ENCODE results near the gene MYB. TPM values are rescaled to one million over a fixed set of nuclear protein-coding genes. Genes with fewer than 3 reads are reported as not detected.

The MYB gene
- total RNA-seq, 2 donors from 2014 or later: 89.6 to 91.4 TPM

DNA sequence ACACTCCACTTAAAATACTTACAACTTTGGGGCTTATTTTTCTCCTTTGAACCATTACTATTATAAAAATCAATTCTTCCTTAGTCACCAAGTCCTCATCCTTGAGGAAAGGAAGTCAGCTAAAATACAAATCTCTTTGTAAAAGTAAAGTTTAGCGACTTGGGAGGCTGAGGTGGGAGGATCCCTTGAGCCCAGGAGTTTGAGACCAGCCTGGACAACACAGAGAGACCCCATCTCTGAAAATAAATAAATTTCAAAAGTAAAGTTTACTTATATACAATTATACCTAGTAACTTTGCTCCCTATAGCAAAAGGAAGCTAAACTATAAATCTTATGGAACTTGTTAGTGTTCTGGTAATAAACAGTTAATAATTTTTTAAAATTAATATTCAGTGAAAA lies 40.4 kb downstream of the MYB start:
- Mint-ChIP-seq H3K36me3 (ENCODE audit: insufficient read depth in 2 of 2) (peaks cover 14 to 27% of the 10 kb centered on the region in 2 donors), H3K4me3 (no peak overlapping the region), H3K4me1 (ENCODE audit: low read depth) (peaks cover 21% of the 10 kb centered on the region), H3K27ac (no peak overlapping the region), H3K9me3 (no peaks in the 10 kb centered on the region), H3K27me3 (ENCODE audit: low read depth) (no peaks in the 10 kb centered on the region)
- no peak for ATAC-seq (replicated peaks in 1 of 2)
- DNase-seq: no peak

DNA sequence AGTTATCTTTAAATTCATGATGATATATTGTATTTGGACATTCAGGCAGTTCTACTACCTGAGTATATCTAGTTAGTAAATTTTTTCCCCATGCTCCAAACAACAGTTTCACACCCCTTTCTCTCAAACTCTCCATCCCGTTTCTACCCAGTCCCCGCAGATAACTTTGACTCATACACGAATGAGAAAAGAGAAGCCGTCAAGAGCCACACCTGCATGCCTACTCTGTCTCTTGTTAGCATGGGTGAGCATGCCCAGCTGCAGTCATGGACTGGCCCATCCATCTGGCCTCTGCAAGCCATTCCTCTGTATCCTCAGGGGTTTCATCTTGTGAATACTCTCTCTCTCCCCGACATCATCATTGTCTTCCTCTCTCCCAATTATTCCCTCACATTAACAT lies 41.5 kb downstream of the MYB start:
- no peak overlapping the region for H3K4me3 Mint-ChIP-seq
- H3K9me3 Mint-ChIP-seq: peaks cover 0 to 1% of the 10 kb centered on the region in 2 donors
- peaks cover 11 to 18% of the 10 kb centered on the region in 2 donors for H3K36me3 Mint-ChIP-seq (ENCODE audit: insufficient read depth in 2 of 2)
- peak in 1 of 2 donors; percentile 24 for ATAC-seq (replicated peaks in 1 of 2)
- peaks cover 26% of the 10 kb centered on the region for H3K4me1 Mint-ChIP-seq (ENCODE audit: low read depth)
- DNase-seq: no peak
- no peak overlapping the region for H3K27ac Mint-ChIP-seq
- H3K27me3 Mint-ChIP-seq (ENCODE audit: low read depth): no peaks in the 10 kb centered on the region

DNA sequence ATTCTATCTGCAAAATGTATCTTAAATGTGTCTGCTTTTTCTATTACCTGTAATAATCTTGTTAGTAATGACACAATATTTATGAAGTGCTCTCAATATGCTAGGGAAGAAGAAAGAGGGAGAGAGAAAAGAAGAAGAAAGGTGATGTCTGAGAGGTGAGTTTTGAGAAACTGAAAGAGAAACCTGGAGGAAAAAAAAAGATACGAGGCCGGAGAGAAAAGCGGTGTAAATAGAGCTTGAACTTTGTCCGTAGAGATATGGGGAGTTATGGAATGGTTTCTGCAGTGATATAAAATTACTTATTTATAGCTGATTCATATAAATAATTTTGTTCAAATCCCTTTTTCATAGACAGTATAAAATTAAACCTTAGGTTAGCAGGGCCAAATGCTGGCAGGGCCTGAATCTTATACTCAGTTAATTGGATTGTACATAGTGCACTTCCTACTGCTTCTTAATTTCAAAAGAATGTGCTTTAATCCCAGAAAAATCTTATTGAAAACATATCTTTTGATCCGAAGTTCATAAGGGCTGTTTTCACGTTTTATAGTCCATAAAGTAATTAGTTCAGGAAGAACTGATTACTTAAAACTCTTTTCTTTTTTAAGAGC lies 43.0 kb downstream of the MYB start:
- Mint-ChIP-seq H3K4me1 (ENCODE audit: low read depth) (peaks cover 33% of the 10 kb centered on the region), H3K4me3 (peak overlapping the region; percentile 66 to 85), H3K36me3 (ENCODE audit: insufficient read depth in 2 of 2) (peaks cover 4 to 10% of the 10 kb centered on the region in 2 donors), H3K9me3 (peaks cover 0 to 1% of the 10 kb centered on the region in 2 donors), H3K27ac (peak overlapping the region; percentile 78), H3K27me3 (ENCODE audit: low read depth) (no peaks in the 10 kb centered on the region)
- DNase-seq (no peak), ATAC-seq (replicated peaks in 1 of 2) (no peak)

DNA sequence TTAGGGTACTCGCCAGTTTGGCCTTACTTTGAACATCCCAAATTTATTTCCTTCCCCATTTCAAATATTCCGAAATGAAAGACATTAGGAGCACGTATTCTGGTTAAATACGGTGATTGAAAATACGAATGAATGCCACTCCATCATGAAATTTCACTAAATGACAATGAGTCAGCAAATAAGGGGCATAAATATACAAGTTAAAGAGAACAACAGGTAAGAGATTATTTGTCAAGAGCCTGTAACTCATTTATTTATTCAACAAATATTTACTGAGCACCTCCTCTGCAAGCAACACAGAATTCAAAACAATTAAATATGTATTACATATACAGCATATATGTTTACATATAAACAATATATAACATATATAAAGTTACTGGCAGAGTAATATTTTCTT lies 44.8 kb downstream of the MYB start:
- no peak for DNase-seq

DNA sequence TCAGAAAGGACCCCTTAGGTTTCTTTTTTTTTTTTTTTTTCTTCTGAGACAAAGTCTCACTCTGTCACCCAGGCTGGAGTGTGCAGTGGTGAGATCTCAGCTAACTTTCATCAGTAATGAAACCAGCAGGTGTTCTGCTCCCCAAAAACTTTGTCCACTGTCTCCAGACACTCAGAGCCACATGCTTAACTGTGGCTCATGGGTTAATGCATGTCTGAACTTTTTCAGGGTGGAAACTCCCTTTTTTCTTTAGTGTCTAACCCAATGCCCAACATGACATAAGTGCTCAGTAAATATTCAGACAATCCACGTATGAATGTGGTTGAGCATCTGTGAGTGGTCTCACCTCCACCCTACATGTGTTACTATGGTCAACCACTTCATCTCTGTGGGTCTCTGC lies 45.4 kb downstream of the MYB start:
- no peak for DNase-seq
- Mint-ChIP-seq H3K4me3 (no peak overlapping the region), H3K36me3 (ENCODE audit: insufficient read depth in 2 of 2) (peaks cover 0 to 2% of the 10 kb centered on the region in 2 donors), H3K9me3 (peaks cover 0 to 1% of the 10 kb centered on the region in 2 donors), H3K4me1 (ENCODE audit: low read depth) (peaks cover 45% of the 10 kb centered on the region), H3K27me3 (ENCODE audit: low read depth) (no peaks in the 10 kb centered on the region), H3K27ac (no peak overlapping the region)
- ATAC-seq (replicated peaks in 1 of 2): peak in 1 of 2 donors; percentile 6

More for the DNA sequence above, 44.8 kb downstream of the MYB start:
- Mint-ChIP-seq H3K9me3 (peaks cover 0 to 1% of the 10 kb centered on the region in 2 donors), H3K36me3 (ENCODE audit: insufficient read depth in 2 of 2) (peaks cover 0 to 2% of the 10 kb centered on the region in 2 donors), H3K27me3 (ENCODE audit: low read depth) (no peaks in the 10 kb centered on the region), H3K4me3 (no peak overlapping the region), H3K4me1 (ENCODE audit: low read depth) (peaks cover 38% of the 10 kb centered on the region), H3K27ac (no peak overlapping the region)
- ATAC-seq (replicated peaks in 1 of 2): no peak

DNA sequence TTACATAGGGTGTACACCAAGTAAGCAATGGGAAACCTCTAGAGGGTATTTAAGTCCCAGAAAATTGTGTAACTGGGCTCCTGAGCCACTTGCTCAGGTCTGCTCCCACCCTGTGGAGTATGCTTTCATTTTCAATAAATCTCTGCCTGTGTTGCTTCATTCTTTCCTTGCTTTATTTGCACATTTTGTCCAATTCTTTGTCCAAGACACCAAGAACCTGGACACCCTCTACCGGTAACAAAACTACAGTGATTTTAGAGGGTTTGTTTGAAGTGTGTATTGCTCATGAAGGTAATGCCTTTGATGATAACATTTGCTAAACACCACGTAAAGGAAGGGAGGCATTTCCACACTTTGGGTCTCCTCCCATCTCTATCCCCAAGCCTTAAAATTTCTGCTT lies 46.2 kb downstream of the MYB start:
- H3K9me3 Mint-ChIP-seq: peaks cover 0 to 1% of the 10 kb centered on the region in 2 donors
- H3K4me1 Mint-ChIP-seq (ENCODE audit: low read depth): peaks cover 48% of the 10 kb centered on the region

DNA sequence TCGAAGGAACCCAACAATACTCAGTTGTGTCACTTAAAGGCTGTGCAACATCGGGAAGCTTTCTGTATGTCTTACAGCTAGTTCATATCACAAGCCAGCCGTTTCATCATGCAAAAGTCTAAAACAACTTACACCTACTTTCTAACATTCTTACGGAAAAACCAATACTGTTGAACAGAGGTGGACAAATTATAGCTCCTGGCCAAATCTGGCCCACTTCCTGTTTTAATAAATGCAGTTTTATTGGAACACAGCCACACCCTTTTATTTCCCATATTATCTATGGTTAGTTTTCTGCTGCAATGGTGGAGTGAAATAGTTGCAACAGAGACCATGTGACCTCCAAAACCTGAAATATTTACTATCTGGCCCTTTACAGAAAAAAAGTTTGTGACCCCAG lies 46.6 kb downstream of the MYB start:
- H3K4me3 Mint-ChIP-seq: no peak overlapping the region
- no peak for ATAC-seq (replicated peaks in 1 of 2)
- DNase-seq: no peak
- H3K36me3 Mint-ChIP-seq (ENCODE audit: insufficient read depth in 2 of 2): no peaks in the 10 kb centered on the region
- H3K9me3 Mint-ChIP-seq: peaks cover 0 to 1% of the 10 kb centered on the region in 2 donors
- H3K4me1 Mint-ChIP-seq (ENCODE audit: low read depth): peaks cover 44% of the 10 kb centered on the region
- no peak overlapping the region for H3K27ac Mint-ChIP-seq
- no peaks in the 10 kb centered on the region for H3K27me3 Mint-ChIP-seq (ENCODE audit: low read depth)

More for the DNA sequence above, 46.2 kb downstream of the MYB start:
- no peaks in the 10 kb centered on the region for H3K27me3 Mint-ChIP-seq (ENCODE audit: low read depth)
- no peaks in the 10 kb centered on the region for H3K36me3 Mint-ChIP-seq (ENCODE audit: insufficient read depth in 2 of 2)
- H3K27ac Mint-ChIP-seq: no peak overlapping the region
- no peak for DNase-seq
- no peak for ATAC-seq (replicated peaks in 1 of 2)
- no peak overlapping the region for H3K4me3 Mint-ChIP-seq

DNA sequence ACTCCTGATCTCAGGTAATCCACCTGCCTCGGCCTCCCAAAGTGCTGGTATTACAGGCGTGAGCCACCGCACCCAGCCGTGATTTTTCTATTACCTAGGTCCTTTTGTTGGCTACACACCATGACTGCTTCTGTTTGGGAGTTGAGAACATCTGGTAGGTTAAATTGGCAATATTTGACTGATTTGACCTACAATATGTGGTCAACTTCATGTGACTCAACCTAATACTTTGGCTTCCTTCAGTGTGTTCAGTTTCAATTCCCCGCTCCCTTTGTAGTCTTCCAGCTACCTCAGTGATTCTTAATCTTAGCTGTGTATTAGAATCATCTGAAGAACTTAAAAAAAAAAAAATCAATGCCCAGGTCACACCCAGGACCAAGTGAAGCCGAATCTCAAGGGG lies 47.4 kb downstream of the MYB start:
- ATAC-seq (replicated peaks in 1 of 2) (no peak), DNase-seq (no peak)
- Mint-ChIP-seq H3K4me1 (ENCODE audit: low read depth) (peaks cover 36% of the 10 kb centered on the region), H3K9me3 (peaks cover 0 to 1% of the 10 kb centered on the region in 2 donors), H3K4me3 (no peak overlapping the region), H3K36me3 (ENCODE audit: insufficient read depth in 2 of 2) (no peaks in the 10 kb centered on the region), H3K27ac (no peak overlapping the region), H3K27me3 (ENCODE audit: low read depth) (no peaks in the 10 kb centered on the region)

DNA sequence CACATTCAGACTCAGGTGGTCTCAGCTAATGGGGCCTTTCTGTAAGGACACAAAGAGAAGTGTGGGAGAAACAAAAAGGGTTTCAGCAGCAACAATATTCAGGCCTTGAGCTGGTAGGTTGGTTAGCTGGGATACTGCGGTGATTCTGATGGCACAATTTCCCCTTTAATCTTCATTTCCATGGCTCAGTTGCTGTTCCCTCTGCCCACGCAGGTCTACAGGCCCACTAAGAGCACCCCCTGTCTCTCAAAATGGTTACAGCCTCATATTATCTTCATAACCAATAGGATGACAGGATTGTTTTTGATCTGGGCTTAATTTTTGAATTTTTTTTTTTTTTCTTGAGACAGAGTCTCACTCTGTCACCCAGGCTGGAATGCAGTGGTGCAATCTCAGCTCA lies 48.9 kb downstream of the MYB start:
- Mint-ChIP-seq H3K9me3 (peaks cover 0 to 1% of the 10 kb centered on the region in 2 donors), H3K4me3 (no peak overlapping the region), H3K36me3 (ENCODE audit: insufficient read depth in 2 of 2) (no peaks in the 10 kb centered on the region), H3K27ac (no peak overlapping the region), H3K4me1 (ENCODE audit: low read depth) (peaks cover 39% of the 10 kb centered on the region), H3K27me3 (ENCODE audit: low read depth) (no peaks in the 10 kb centered on the region)
- DNase-seq (no peak), ATAC-seq (replicated peaks in 1 of 2) (no peak)

DNA sequence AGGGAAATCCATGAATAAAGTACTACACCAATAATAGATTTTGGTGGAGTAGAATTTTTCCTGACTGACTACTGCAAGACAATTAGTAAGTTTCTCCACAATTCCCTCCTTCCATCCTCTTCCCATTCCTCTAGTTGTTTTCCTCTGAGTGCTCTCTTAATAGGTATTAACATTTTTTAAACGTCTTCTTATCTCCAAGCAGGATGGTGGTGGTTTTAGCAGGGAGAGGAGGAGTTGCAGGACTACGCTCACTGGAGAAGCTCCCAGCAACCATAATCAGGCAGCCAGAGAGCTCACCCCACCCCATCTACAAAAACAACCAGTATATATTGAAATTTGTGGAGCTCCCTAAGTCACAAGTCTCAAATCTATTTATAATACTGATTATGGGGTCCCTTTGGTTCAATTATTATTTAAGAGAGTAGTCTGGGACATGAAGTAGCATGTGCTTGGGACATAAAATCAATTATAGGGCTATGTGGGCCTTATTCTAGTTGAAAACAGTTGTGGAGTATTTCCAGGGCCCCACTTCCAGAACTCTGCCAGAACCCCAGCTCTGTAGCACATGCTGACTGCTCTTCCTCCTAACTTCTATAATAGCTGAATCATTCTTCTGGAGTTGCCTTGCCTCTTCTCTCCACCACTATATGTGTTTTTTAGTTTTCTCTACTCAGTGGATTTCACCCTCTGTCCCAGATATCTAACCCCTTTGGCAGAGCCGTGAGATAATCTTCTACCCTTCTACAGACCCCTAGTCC lies 49.8 kb downstream of the MYB start:
- Mint-ChIP-seq H3K27ac (peak overlapping the region; percentile 97), H3K4me3 (peak overlapping the region in 1 of 2 donors; percentile 71), H3K9me3 (peaks cover 0 to 1% of the 10 kb centered on the region in 2 donors), H3K27me3 (ENCODE audit: low read depth) (no peaks in the 10 kb centered on the region), H3K4me1 (ENCODE audit: low read depth) (peaks cover 39% of the 10 kb centered on the region), H3K36me3 (ENCODE audit: insufficient read depth in 2 of 2) (no peaks in the 10 kb centered on the region)
- ATAC-seq (replicated peaks in 1 of 2) (peak in 1 of 2 donors; percentile 36), DNase-seq (no peak)

DNA sequence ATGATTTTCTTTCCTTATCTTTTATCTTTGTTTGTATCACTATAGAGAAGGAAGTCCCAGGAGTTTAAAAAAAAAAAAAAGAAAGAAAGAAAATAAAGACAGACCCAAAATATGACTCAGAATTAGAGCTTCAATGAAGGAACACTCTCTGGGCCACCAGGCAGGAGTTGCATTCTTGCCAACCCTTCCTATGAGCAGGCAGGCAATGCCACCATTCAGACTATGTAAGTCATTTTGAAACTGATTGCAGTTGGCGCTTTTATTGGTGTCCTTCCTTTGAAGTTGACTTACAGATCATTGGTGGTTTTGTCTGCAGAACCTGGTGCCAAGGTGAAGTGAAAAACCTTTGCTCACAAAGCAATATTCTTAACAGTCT lies 50.3 kb downstream of the MYB start:
- peak overlapping the region in 1 of 2 donors; percentile 71 for H3K4me3 Mint-ChIP-seq
- H3K9me3 Mint-ChIP-seq: peaks cover 0 to 1% of the 10 kb centered on the region in 2 donors
- peaks cover 42% of the 10 kb centered on the region for H3K4me1 Mint-ChIP-seq (ENCODE audit: low read depth)
- H3K27ac Mint-ChIP-seq: peak overlapping the region; percentile 97
- peak; percentile 85 to 91 for ATAC-seq (replicated peaks in 1 of 2)
- peak; percentile 47 to 62 for DNase-seq
- H3K36me3 Mint-ChIP-seq (ENCODE audit: insufficient read depth in 2 of 2): no peaks in the 10 kb centered on the region
- no peaks in the 10 kb centered on the region for H3K27me3 Mint-ChIP-seq (ENCODE audit: low read depth)

DNA sequence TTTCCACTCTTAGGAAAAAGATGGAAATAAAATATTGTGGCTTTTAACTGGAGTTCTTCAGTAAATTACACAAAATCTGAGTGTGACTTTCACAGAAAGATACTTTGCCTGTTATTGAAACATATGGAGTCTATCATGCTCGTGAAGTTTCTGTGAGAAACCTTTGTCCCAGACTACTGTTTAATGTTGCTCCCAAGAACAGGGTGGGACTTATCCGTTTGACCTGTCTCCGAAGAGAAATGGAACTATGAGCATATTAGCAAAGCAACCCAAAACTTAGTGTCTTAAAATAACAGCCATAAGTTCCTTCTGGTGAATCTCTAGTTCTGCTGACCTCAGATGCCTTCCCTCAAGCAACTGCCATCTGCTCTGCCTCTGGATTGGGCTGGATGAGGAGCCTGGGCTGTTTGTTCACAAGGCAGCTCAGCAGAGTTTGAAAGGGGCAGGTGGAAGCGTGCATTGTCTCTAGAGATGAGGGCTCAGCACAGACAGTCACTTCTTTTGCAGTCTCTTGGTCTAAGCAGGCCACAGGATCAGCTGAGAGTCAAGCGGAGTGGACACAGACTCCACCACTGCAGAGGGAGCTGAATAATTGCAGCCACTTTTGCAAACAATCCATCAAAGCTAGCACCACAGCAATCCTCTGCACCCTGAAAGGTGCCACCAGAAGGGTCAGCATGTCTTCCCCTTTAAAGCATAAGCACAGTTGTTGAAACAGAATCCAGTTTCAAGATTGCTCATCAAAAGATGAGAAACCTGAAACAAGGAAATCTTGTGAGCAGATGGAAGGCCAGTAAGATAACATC lies 52.8 kb downstream of the MYB start:
- DNase-seq: no peak
- no peak overlapping the region for H3K27ac Mint-ChIP-seq
- H3K36me3 Mint-ChIP-seq (ENCODE audit: insufficient read depth in 2 of 2): no peaks in the 10 kb centered on the region
- peak in 1 of 2 donors; percentile 6 for ATAC-seq (replicated peaks in 1 of 2)
- no peaks in the 10 kb centered on the region for H3K9me3 Mint-ChIP-seq
- no peak overlapping the region for H3K4me3 Mint-ChIP-seq
- H3K27me3 Mint-ChIP-seq (ENCODE audit: low read depth): no peaks in the 10 kb centered on the region
- H3K4me1 Mint-ChIP-seq (ENCODE audit: low read depth): peaks cover 33% of the 10 kb centered on the region

DNA sequence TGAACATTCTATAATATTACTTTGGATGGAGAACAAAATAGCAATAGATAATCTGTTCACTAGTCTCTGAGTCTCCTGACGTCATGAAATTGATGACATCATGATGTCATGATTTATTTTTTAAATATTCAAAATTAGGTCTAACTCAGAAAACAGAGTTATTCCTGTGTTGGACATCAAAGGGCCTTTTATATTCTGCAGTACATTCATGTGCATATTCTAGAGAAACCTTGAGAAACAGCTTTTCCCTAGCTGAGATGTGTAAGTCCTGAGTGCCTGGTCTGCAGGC lies 53.3 kb downstream of the MYB start:
- H3K27me3 Mint-ChIP-seq (ENCODE audit: low read depth): no peaks in the 10 kb centered on the region
- H3K4me1 Mint-ChIP-seq (ENCODE audit: low read depth): peaks cover 33% of the 10 kb centered on the region
- no peaks in the 10 kb centered on the region for H3K36me3 Mint-ChIP-seq (ENCODE audit: insufficient read depth in 2 of 2)
- no peak overlapping the region for H3K27ac Mint-ChIP-seq
- DNase-seq (no peak), ATAC-seq (replicated peaks in 1 of 2) (no peak)
- H3K9me3 Mint-ChIP-seq: no peaks in the 10 kb centered on the region
- H3K4me3 Mint-ChIP-seq: no peak overlapping the region

All from activated T-cell treated with anti-CD3 and anti-CD28 coated beads, Interleukin-2, amount 50 U/mL, for 72 hours (primary cell).